DND-41 (cell line): ENCODE results near the gene HDHD3.

ENCODE experiments used
- CTCF ChIP-seq: IDR thresholded peaks from 2 replicates; pipeline ENCODE4 v1.5.1; 2012; ENCODE audit warnings: borderline replicate concordance, low read length, moderate library complexity, mild to moderate bottlenecking; ENCODE audit not compliant: poor library complexity, severe bottlenecking; ENCODE audit errors: extremely low read depth
- EZH2 ChIP-seq: IDR thresholded peaks from 3 replicates; pipeline ENCODE4 v1.6.1; 2012; ENCODE audit warnings: borderline replicate concordance, low read depth, mild to moderate bottlenecking, moderate library complexity, low read length, inconsistent platforms; ENCODE audit not compliant: severe bottlenecking

GRCh38 chr9:113403646-113404045 lies 26.9 kb upstream of the HDHD3 start:
- no peak for TF ChIP-seq CTCF
- TF ChIP-seq EZH2: no peak
